Ascending aorta (tissue), 2 donors: ENCODE data around the gene RNF145. TPM values are rescaled to one million over a fixed set of nuclear protein-coding genes. Genes with fewer than 3 reads are reported as not detected.

Experiments
- DNase-seq, 2 donors: peaks; one replicate each; pipeline ENCODE4 v3.0.0-alpha.2; 2019; ENCODE audit warnings: low spot score in 2 of 2
- H3K27ac ChIP-seq, 2 donors: fragments of 200-600 bp; sonication (generic); one replicate each; pipeline ENCODE4 v1.5.1; 2016 to 2017; ENCODE audit warnings: mild to moderate bottlenecking in 1 of 2
- H3K27me3 ChIP-seq: fragments of 200-600 bp; sonication (generic); one replicate; pipeline ENCODE4 v1.5.1; 2017
- H3K36me3 ChIP-seq, 2 donors: fragments of 200-600 bp; sonication (generic); one replicate each; pipeline ENCODE4 v1.5.1; 2016
- H3K4me1 ChIP-seq, 2 donors: fragments of 200-600 bp; sonication (generic); one replicate each; pipeline ENCODE4 v1.5.1; 2016 to 2017; ENCODE audit warnings: mild to moderate bottlenecking in 1 of 2
- H3K4me3 ChIP-seq, 2 donors: fragments of 200-600 bp; sonication (generic); one replicate each; pipeline ENCODE4 v1.5.1; 2016 to 2017; ENCODE audit warnings: mild to moderate bottlenecking in 1 of 2
- H3K9me3 ChIP-seq, 2 donors: fragments of 200-600 bp; sonication (generic); one replicate each; pipeline ENCODE4 v1.5.1; 2016
- CTCF ChIP-seq, 3 experiments: fragments of 200-600 bp in 2 of 3; fragments of 450-650 bp in 1 of 3; sonication (generic) in 2 of 3; IDR thresholded peaks; one replicate each; pipeline ENCODE4 v1.5.1; 2016 to 2019; ENCODE audit warnings: antibody characterized with exemption in 3 of 3, mild to moderate bottlenecking in 1 of 3, moderate library complexity in 1 of 3
- intact Hi-C: fragments of 100-400 bp; cut with DNase I; formaldehyde crosslinking; loops from one replicate; pipeline ENCODE4 v1.15.1; 2023
- total RNA-seq: library from RNA; depleted of rRNA; stranded (reverse); fragments of >200 nt; gene quantifications from one replicate; pipeline ENCODE4 v1.1.0, GENCODE V29; 2016

RNF145 gene
- total RNA-seq, 1 donor from 2014 or later = 47.8 TPM

DNA sequence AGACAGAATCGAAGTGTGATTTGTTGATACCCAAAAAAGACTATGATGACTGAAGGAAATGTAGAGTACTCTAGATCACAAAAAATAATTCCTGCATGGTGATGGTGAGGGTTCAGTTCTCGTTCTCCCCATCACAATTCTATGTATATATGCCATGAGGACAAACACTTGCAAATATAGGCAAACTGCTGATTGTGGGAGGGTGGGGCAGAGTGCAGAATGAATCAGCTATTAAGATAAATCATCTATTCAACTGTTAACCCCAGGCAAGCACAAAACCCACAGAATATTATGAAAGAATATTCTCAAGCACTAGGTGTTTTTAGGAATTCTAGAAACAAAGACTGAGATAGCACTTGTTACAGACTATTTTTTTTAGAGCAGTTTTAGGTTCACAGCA lies 39.8 kb upstream of the RNF145 start:
- no peak for TF ChIP-seq CTCF (IDR thresholded peaks at IDR 0.05)
- DNase-seq = no peak
- Histone ChIP-seq H3K27ac (no peak overlapping the region), H3K36me3 (no peaks in the 10 kb centered on the region), H3K4me1 (no peaks in the 10 kb centered on the region), H3K4me3 (no peak overlapping the region), H3K9me3 (no peaks in the 10 kb centered on the region), H3K27me3 (no peaks in the 10 kb centered on the region)
- intact Hi-C loops = no loop called here

GRCh38 chr5:159244890-159245289 lies 35.5 kb upstream of the RNF145 start:
- no peak for DNase-seq
- Histone ChIP-seq H3K36me3 (no peaks in the 10 kb centered on the region), H3K27ac (no peak overlapping the region), H3K4me3 (no peak overlapping the region), H3K27me3 (no peaks in the 10 kb centered on the region), H3K4me1 (no peaks in the 10 kb centered on the region), H3K9me3 (no peaks in the 10 kb centered on the region)
- intact Hi-C loops = no loop called here
- TF ChIP-seq CTCF (IDR thresholded peaks at IDR 0.05) = no peak

DNA sequence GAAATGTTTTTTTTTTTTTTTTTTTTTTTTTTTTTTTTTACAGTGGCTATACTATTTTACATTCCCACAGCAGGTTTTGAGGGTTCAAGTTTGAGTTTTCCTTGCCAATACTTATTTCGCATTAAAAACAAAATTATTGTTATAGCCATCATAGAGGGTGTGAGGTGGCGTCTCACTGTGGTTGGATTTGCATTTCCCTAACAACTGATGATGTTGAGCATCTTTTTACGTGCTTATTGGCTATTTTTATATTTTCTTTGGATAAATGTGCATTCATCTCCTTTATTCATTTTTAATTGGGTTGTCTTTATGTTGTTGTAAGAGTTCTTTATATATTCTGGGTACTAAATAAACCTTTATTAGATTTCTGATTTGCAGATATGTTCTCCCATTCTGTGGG lies 34.8 kb upstream of the RNF145 start:
- no peak overlapping the region for H3K4me3 ChIP-seq
- H3K36me3 ChIP-seq = no peaks in the 10 kb centered on the region

GRCh38 chr5:159243385-159243784 lies 34.0 kb upstream of the RNF145 start:
- no peak for DNase-seq
- H3K27me3 ChIP-seq = no peaks in the 10 kb centered on the region
- no peak for TF ChIP-seq CTCF (IDR thresholded peaks at IDR 0.05)
- no peak overlapping the region for H3K27ac ChIP-seq
- no peaks in the 10 kb centered on the region for H3K4me1 ChIP-seq
- no peaks in the 10 kb centered on the region for H3K36me3 ChIP-seq
- intact Hi-C loops = no loop called here
- H3K9me3 ChIP-seq = no peaks in the 10 kb centered on the region
- no peak overlapping the region for H3K4me3 ChIP-seq

More for the DNA sequence above, 34.8 kb upstream of the RNF145 start:
- no peak for DNase-seq
- Histone ChIP-seq H3K9me3 (no peaks in the 10 kb centered on the region), H3K27ac (no peak overlapping the region), H3K27me3 (no peaks in the 10 kb centered on the region), H3K4me1 (no peaks in the 10 kb centered on the region)
- no peak for TF ChIP-seq CTCF (IDR thresholded peaks at IDR 0.05)
- intact Hi-C loops = no loop called here

DNA sequence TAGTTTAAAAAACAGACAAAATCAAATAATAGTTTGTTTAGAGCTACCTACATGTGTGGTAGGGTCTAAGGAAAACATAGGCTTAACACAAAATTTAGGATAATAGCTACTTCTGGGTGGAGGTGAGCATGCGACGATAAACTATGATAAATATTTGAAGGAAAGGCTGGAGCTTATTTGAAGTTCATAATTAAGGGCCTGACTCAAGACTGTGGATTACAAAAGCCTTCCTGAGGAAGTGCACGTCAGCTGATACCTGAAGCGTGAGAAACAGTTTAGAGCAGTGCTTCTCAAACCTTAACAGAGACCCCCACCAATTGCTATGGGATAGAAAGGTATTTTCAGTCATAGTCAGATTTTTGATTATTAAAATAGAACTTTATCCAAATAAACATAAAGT lies 33.3 kb upstream of the RNF145 start:
- intact Hi-C loops = no loop called here
- H3K27me3 ChIP-seq = no peaks in the 10 kb centered on the region
- no peaks in the 10 kb centered on the region for H3K9me3 ChIP-seq
- no peak overlapping the region for H3K4me3 ChIP-seq
- no peak for TF ChIP-seq CTCF (IDR thresholded peaks at IDR 0.05)
- no peaks in the 10 kb centered on the region for H3K4me1 ChIP-seq
- H3K27ac ChIP-seq = no peak overlapping the region
- H3K36me3 ChIP-seq = no peaks in the 10 kb centered on the region
- no peak for DNase-seq

DNA sequence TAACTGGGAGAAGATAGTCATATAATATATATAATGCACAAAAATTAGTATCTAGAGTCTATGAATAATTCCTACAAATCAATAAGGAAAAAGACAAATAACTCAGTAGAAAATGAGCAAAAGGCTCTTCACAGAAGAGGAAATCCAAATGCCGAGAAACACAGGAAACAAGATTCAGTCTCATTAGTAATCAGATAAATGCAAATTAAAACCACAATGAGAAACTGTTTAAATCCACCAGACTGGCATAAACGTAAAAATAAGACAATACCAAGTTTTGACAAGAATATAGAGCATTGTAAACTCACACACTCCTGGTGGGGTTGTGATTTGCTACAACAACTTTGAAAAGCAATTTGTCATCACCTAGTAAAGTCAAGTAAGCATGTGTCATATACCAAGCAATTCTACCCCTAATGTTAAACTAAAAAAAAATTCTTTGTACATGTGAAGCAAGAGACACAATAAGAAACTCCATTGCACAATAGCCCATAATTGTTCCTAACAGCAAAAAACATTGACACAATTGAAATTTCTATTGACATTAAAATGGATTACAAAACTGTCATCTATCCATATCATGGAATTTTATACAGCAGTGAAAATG lies 32.7 kb upstream of the RNF145 start:
- Histone ChIP-seq H3K27ac (no peak overlapping the region), H3K4me3 (no peak overlapping the region), H3K9me3 (no peaks in the 10 kb centered on the region), H3K4me1 (no peaks in the 10 kb centered on the region), H3K27me3 (no peaks in the 10 kb centered on the region), H3K36me3 (no peaks in the 10 kb centered on the region)
- no peak for DNase-seq
- intact Hi-C loops = no loop called here
- no peak for TF ChIP-seq CTCF (IDR thresholded peaks at IDR 0.05)
